PC-3 (cell line): ENCODE results near the gene ZBTB21. TPM values are rescaled to one million over a fixed set of nuclear protein-coding genes. Genes with fewer than 3 reads are reported as not detected.

Source experiments
- ATAC-seq: fragments of 200-7000 bp; cut with Tn5 transposase; 2 replicates; pipeline ENCODE4 v1.9.1; 2020; ENCODE audit warnings: mild to moderate bottlenecking, moderate library complexity
- BruUV-seq: library from RNA; stranded (reverse); fragments of 400-500 nt; replicated peaks from 2 replicates; lab custom pipeline; 2021; lab: Mats Ljungman, UMichigan
- CTCF ChIA-PET: fragments of 300-600 bp; sonication (Branson Sonifier 250); formaldehyde crosslinking; loops from one replicate; lab custom pipeline; 2022; ENCODE audit warnings: antibody characterized with exemption; lab: Charles Lee
- POLR2A ChIA-PET: fragments of 300-600 bp; sonication (Branson Sonifier 250); formaldehyde crosslinking; loops from one replicate; lab custom pipeline; 2022; ENCODE audit warnings: antibody characterized with exemption; ENCODE audit not compliant: unreplicated experiment; lab: Charles Lee
- DNase-seq: peaks from one replicate; pipeline ENCODE4 v3.0.0-alpha.2; 2015
- H2AFZ ChIP-seq: fragments of 300-600 bp; sonication (generic); 2 replicates; pipeline ENCODE4 v1.6.0; 2016; ENCODE audit warnings: antibody characterized with exemption, low read length
- H3F3A ChIP-seq: fragments of 300-600 bp; sonication (generic); one replicate; pipeline ENCODE4 v1.6.0; 2017; ENCODE audit warnings: antibody characterized with exemption, low read length, control low read depth, mild to moderate bottlenecking; ENCODE audit not compliant: unreplicated experiment
- H3K27ac ChIP-seq: fragments of 300-600 bp; sonication (generic); 2 replicates; pipeline ENCODE4 v1.5.1; 2016; ENCODE audit warnings: mild to moderate bottlenecking, low read length
- H3K27me3 ChIP-seq: fragments of 300-600 bp; sonication (generic); 2 replicates; pipeline ENCODE4 v1.6.1; 2016; ENCODE audit warnings: low read length, mixed read lengths
- H3K36me3 ChIP-seq: fragments of 300-600 bp; sonication (generic); 2 replicates; pipeline ENCODE4 v1.6.1; 2016; ENCODE audit warnings: low read depth, mixed run types, low read length, mixed read lengths
- H3K4me1 ChIP-seq: fragments of 300-600 bp; sonication (generic); 2 replicates; pipeline ENCODE4 v1.5.1; 2016; ENCODE audit warnings: low read length; ENCODE audit not compliant: insufficient read depth
- H3K4me2 ChIP-seq: fragments of 300-600 bp; sonication (generic); 2 replicates; pipeline ENCODE4 v1.6.0; 2016; ENCODE audit warnings: low read length
- H3K4me3 ChIP-seq: fragments of 300-600 bp; sonication (generic); 2 replicates; pipeline ENCODE4 v1.5.1; 2016; ENCODE audit warnings: mild to moderate bottlenecking, low read length, mixed read lengths
- H3K79me2 ChIP-seq: fragments of 300-600 bp; sonication (generic); 2 replicates; pipeline ENCODE4 v1.6.1; 2017; ENCODE audit warnings: low read length, mixed read lengths
- H3K9ac ChIP-seq: fragments of 300-600 bp; sonication (generic); 2 replicates; pipeline ENCODE4 v1.6.0; 2016; ENCODE audit warnings: mild to moderate bottlenecking, low read length
- H3K9me2 ChIP-seq: fragments of 300-600 bp; sonication (generic); replicated peaks from 2 replicates; pipeline ENCODE4 v1.6.1; 2016; ENCODE audit warnings: mixed run types, low read length, mixed read lengths
- H3K9me3 ChIP-seq: fragments of 300-600 bp; sonication (generic); 2 replicates; pipeline ENCODE4 v1.6.1; 2016; ENCODE audit warnings: low read length, mixed read lengths
- H4K20me1 ChIP-seq: fragments of 300-600 bp; sonication (generic); 2 replicates; pipeline ENCODE4 v1.6.1; 2016; ENCODE audit warnings: low read length, mixed read lengths
- EZH2 ChIP-seq: fragments of 300-600 bp; sonication (generic); IDR thresholded peaks from one replicate; pipeline ENCODE4 v1.6.1; 2017; ENCODE audit warnings: antibody characterized with exemption, mild to moderate bottlenecking, low read length; ENCODE audit not compliant: unreplicated experiment
- EZH2phosphoT487 ChIP-seq: fragments of 300-600 bp; sonication (generic); IDR thresholded peaks from 2 replicates; pipeline ENCODE4 v1.6.1; 2018; ENCODE audit warnings: mild to moderate bottlenecking, antibody characterized with exemption, low read length, borderline replicate concordance
- intact Hi-C: fragments of 100-400 bp; cut with micrococcal nuclease; formaldehyde crosslinking; loops from 2 replicates; pipeline ENCODE4 v1.9.0; 2023
- total RNA-seq: library from RNA; depleted of rRNA; stranded (reverse); fragments of >200 nt; gene quantifications from 2 replicates; pipeline ENCODE4 v1.2.3, GENCODE V29; 2014
- TF ChIP-seq, protein P1 (sequence below): fragments of 300-600 bp; sonication (generic); conservative IDR thresholded peaks from 2 replicates; pipeline ENCODE4 v1.5.1; 2017; ENCODE audit warnings: antibody characterized with exemption, low read depth, mild to moderate bottlenecking, low read length

The ZBTB21 gene
- total RNA-seq, 1 experiment from 2014 or later: 8.1 TPM

- TF ChIP-seq, protein P1, sequence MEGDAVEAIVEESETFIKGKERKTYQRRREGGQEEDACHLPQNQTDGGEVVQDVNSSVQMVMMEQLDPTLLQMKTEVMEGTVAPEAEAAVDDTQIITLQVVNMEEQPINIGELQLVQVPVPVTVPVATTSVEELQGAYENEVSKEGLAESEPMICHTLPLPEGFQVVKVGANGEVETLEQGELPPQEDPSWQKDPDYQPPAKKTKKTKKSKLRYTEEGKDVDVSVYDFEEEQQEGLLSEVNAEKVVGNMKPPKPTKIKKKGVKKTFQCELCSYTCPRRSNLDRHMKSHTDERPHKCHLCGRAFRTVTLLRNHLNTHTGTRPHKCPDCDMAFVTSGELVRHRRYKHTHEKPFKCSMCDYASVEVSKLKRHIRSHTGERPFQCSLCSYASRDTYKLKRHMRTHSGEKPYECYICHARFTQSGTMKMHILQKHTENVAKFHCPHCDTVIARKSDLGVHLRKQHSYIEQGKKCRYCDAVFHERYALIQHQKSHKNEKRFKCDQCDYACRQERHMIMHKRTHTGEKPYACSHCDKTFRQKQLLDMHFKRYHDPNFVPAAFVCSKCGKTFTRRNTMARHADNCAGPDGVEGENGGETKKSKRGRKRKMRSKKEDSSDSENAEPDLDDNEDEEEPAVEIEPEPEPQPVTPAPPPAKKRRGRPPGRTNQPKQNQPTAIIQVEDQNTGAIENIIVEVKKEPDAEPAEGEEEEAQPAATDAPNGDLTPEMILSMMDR: no peak
- TF ChIP-seq EZH2phosphoT487 (no peak), EZH2 (no peak)
- Histone ChIP-seq H3K9ac (no peak overlapping the region), H3K36me3 (no peaks in the 10 kb centered on the region), H3K4me2 (no peak overlapping the region), H3K9me3 (no peaks in the 10 kb centered on the region), H4K20me1 (no peaks in the 10 kb centered on the region), H3K4me1 (no peaks in the 10 kb centered on the region), H3K9me2 (no peaks in the 10 kb centered on the region), H3F3A (no peaks in the 10 kb centered on the region), H3K27me3 (no peaks in the 10 kb centered on the region), H3K79me2 (no peaks in the 10 kb centered on the region), H2AFZ (no peak overlapping the region), H3K4me3 (no peak overlapping the region), H3K27ac (no peak overlapping the region)
- intact Hi-C loops: no loop called here
- BruUV-seq: no TSS peak
- DNase-seq (no peak), ATAC-seq (no peak)
- POLR2A ChIA-PET: no interaction called here
- CTCF ChIA-PET: no interaction called here
Measured at GRCh38 chr21:42032266-42032665, 22.1 kb upstream of the ZBTB21 start.

DNA sequence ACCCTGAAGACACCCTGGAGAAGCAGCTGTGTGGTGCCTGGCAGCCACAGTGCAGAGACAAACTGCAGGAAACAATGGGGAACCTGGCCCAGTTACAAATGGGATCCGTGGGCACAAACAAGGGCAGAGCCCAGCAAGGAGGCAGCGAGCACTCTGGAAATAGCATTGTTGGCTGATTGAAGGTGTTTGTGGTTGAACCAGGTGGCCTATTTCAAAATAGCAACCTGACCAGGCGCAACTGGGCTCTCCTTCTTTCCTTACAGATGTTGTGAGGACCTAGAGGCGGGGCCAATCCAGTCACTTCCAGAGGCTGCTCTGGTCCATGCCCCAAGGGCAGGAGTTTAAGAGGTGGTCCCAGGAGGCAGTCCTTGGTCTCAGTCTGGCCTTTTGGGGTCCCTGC is 21.7 kb upstream of the ZBTB21 start:
- no peaks in the 10 kb centered on the region for H3K4me1 ChIP-seq
- intact Hi-C loops: no loop called here
- no peaks in the 10 kb centered on the region for H3F3A ChIP-seq
- no peak overlapping the region for H3K4me2 ChIP-seq
- no peaks in the 10 kb centered on the region for H3K79me2 ChIP-seq
- POLR2A ChIA-PET: no interaction called here
- no peaks in the 10 kb centered on the region for H3K27me3 ChIP-seq
- no peak overlapping the region for H2AFZ ChIP-seq
- H3K27ac ChIP-seq: no peak overlapping the region
- H3K36me3 ChIP-seq: no peaks in the 10 kb centered on the region
- TF ChIP-seq EZH2 (no peak), EZH2phosphoT487 (no peak)
- TF ChIP-seq, protein P1: no peak
- H3K4me3 ChIP-seq: no peak overlapping the region
- no peaks in the 10 kb centered on the region for H4K20me1 ChIP-seq
- DNase-seq: no peak
- H3K9me2 ChIP-seq: no peaks in the 10 kb centered on the region
- no peaks in the 10 kb centered on the region for H3K9me3 ChIP-seq
- CTCF ChIA-PET: no interaction called here
- no peak overlapping the region for H3K9ac ChIP-seq
- no peak for ATAC-seq
- BruUV-seq: no TSS peak

- Histone ChIP-seq H3K27ac (no peak overlapping the region), H3K9me3 (no peaks in the 10 kb centered on the region), H3K4me2 (no peak overlapping the region), H3K27me3 (no peaks in the 10 kb centered on the region), H3K9ac (no peak overlapping the region), H4K20me1 (no peaks in the 10 kb centered on the region), H2AFZ (no peak overlapping the region), H3F3A (no peaks in the 10 kb centered on the region), H3K79me2 (no peaks in the 10 kb centered on the region), H3K36me3 (no peaks in the 10 kb centered on the region), H3K4me3 (no peak overlapping the region), H3K9me2 (no peaks in the 10 kb centered on the region), H3K4me1 (no peaks in the 10 kb centered on the region)
- ATAC-seq (no peak), DNase-seq (no peak)
- TF ChIP-seq EZH2: no peak
- TF ChIP-seq EZH2phosphoT487: no peak
- TF ChIP-seq, protein P1: no peak
- ChIA-PET CTCF (no interaction called here), POLR2A (no interaction called here)
- intact Hi-C loops: no loop called here
- no TSS peak for BruUV-seq
Measured at GRCh38 chr21:42031241-42031640, 21.1 kb upstream of the ZBTB21 start.
